Gastroesophageal sphincter (tissue), 3 donors: ENCODE results near the gene ZDHHC11.

Source experiments
- EP300 ChIP-seq: sonication (generic); formaldehyde crosslinking; IDR thresholded peaks from one replicate; pipeline ENCODE4 v1.6.1; 2017; ENCODE audit warnings: antibody characterized with exemption, mild to moderate bottlenecking
- TF ChIP-seq, protein P1 (sequence below), 4 experiments: fragments of 200-600 bp in 2 of 4; fragments of 450-650 bp in 2 of 4; sonication (generic) in 1 of 4; IDR thresholded peaks; one replicate each; pipeline ENCODE4 v1.5.1; 2017 to 2019; ENCODE audit warnings: antibody characterized with exemption in 4 of 4, mild to moderate bottlenecking in 2 of 4, moderate library complexity in 2 of 4

DNA sequence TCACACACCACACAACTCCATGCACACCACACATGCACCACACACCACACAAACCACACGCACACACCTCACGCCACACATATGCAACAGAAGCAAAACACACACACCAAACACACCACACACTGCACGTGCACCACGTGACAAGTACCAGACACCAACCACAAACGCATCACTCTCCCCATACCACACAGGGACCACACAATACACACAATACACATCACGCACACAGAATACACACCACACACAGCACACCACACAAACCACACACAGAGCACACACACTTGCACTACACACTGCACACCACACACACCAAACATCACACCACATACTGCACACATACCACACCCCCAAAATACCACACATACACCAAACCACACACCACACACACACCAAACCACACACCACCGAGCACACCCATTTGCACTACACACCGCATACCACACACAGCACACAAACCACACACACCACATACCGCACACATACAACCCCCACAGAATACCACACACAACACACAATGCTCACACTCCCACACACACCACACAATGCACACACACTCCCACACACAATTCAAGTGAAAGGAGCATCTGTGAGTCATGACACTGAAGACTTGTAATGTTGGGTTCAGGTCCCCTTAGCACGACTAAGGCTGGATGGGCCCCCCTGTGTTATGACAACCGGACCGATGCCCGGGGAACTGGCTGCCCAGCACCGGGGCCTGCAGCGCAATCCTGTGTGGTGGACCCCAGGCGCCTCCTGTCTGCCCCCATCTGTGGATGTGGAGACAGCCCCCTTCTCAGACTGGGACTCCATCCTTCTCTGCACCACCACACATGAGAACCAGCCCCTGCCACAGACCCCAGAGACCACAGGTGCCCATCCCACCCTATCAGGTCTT is 6.0 kb upstream of the ZDHHC11 start:
- no peak for TF ChIP-seq EP300
- TF ChIP-seq, protein P1, sequence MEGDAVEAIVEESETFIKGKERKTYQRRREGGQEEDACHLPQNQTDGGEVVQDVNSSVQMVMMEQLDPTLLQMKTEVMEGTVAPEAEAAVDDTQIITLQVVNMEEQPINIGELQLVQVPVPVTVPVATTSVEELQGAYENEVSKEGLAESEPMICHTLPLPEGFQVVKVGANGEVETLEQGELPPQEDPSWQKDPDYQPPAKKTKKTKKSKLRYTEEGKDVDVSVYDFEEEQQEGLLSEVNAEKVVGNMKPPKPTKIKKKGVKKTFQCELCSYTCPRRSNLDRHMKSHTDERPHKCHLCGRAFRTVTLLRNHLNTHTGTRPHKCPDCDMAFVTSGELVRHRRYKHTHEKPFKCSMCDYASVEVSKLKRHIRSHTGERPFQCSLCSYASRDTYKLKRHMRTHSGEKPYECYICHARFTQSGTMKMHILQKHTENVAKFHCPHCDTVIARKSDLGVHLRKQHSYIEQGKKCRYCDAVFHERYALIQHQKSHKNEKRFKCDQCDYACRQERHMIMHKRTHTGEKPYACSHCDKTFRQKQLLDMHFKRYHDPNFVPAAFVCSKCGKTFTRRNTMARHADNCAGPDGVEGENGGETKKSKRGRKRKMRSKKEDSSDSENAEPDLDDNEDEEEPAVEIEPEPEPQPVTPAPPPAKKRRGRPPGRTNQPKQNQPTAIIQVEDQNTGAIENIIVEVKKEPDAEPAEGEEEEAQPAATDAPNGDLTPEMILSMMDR (IDR thresholded peaks at IDR 0.05), result no peak
